ENCODE results near the gene RTRAF.

DNA sequence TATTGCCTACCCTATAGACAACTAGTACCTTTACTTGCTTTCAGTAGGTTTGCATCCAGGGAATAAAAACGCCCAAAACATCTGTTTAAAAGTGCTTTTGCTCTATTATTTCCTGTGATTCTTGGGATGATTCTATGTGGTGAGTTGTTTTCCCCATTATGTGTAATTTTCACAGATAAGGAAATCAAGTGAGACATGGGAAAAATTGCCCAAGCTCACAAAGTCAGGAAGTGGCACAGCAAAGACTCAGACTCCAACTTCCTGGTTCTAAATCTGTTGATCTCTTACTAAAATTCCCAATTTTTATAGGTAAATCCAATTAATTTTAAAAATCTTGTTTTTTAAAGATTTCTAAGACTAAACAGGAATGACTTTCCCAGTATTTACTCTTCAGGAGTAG lies 40.5 kb downstream of the RTRAF start:
- TF ChIP-seq EZH2 (IDR thresholded peaks at IDR 0.05; ENCODE audit: borderline replicate concordance, low read depth, low read length, severe bottlenecking) (no peak), POLR2A (IDR thresholded peaks at IDR 0.05; ENCODE audit: low read depth, low read length) (no peak), GATA2 (IDR thresholded peaks at IDR 0.05; ENCODE audit: insufficient read depth, insufficient read length, low read depth, low read length) (peak; percentile 80), POLR2AphosphoS5 (IDR thresholded peaks at IDR 0.05; ENCODE audit: insufficient read depth, low read depth, low read length) (peak; percentile 18), JUN (IDR thresholded peaks at IDR 0.05; ENCODE audit: borderline replicate concordance, insufficient read depth, insufficient read length, low read depth) (no peak)
- TF ChIP-seq, protein P1, sequence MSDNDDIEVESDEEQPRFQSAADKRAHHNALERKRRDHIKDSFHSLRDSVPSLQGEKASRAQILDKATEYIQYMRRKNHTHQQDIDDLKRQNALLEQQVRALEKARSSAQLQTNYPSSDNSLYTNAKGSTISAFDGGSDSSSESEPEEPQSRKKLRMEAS (IDR thresholded peaks at IDR 0.05; ENCODE audit: insufficient read depth, insufficient read length) = no peak
- TF ChIP-seq, protein P2, sequence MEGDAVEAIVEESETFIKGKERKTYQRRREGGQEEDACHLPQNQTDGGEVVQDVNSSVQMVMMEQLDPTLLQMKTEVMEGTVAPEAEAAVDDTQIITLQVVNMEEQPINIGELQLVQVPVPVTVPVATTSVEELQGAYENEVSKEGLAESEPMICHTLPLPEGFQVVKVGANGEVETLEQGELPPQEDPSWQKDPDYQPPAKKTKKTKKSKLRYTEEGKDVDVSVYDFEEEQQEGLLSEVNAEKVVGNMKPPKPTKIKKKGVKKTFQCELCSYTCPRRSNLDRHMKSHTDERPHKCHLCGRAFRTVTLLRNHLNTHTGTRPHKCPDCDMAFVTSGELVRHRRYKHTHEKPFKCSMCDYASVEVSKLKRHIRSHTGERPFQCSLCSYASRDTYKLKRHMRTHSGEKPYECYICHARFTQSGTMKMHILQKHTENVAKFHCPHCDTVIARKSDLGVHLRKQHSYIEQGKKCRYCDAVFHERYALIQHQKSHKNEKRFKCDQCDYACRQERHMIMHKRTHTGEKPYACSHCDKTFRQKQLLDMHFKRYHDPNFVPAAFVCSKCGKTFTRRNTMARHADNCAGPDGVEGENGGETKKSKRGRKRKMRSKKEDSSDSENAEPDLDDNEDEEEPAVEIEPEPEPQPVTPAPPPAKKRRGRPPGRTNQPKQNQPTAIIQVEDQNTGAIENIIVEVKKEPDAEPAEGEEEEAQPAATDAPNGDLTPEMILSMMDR (IDR thresholded peaks at IDR 0.05; ENCODE audit: extremely low read depth in 1 of 2, insufficient read depth in 1 of 2, low read depth in 1 of 2, low read length in 2 of 2) = no peak

All from endothelial cell of umbilical vein (primary cell).